PC-9 (cell line): ENCODE results near the gene AK5.

Experiments
- CTCF ChIP-seq: fragments of 200-600 bp; sonication (generic); conservative IDR thresholded peaks from 2 replicates; pipeline ENCODE4 v1.6.1; 2017; ENCODE audit warnings: mixed run types, antibody characterized with exemption, mild to moderate bottlenecking, moderate library complexity
- EZH2 ChIP-seq: fragments of 200-600 bp; sonication (generic); IDR thresholded peaks from 2 replicates; pipeline ENCODE4 v1.8.0; 2017; ENCODE audit warnings: antibody characterized with exemption, low read depth

DNA sequence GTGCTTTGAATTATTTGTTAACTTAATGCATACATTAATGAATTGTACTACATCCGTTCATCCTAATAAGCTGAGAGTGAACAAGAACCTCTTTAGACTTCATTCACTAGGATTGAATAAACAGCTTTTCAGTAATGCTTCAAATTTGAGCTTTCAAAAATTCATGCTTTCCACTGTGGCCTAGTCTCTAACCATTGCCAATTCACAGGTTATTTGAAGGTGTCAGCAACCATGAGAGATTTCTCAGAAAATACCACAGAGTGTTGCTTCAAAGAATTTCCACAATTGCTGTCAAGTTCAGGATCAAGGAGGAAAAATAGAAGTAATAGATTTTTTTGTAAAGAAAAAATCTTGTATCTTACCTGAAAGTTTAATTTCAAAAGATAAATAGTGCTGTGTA, 72.7 kb downstream of the AK5 start:
- TF ChIP-seq CTCF (no peak), EZH2 (no peak)
